HCT116 (cell line): ENCODE data around the gene COMMD1. TPM values are rescaled to one million over a fixed set of nuclear protein-coding genes. Genes with fewer than 3 reads are reported as not detected.

Experiments
- ATAC-seq: fragments of 200-7000 bp; cut with Tn5 transposase; 2 replicates; pipeline ENCODE4 v1.9.1; 2020; ENCODE audit warnings: mild to moderate bottlenecking, moderate library complexity
- BruUV-seq: library from RNA; stranded (reverse); fragments of 400-500 nt; replicated peaks from 2 replicates; lab custom pipeline; 2021; lab: Mats Ljungman, UMichigan
- CTCF ChIA-PET: fragments of 300-600 bp; sonication (Branson Sonifier 250); formaldehyde crosslinking; loops from one replicate; lab custom pipeline; 2021; ENCODE audit warnings: antibody characterized with exemption; lab: Charles Lee
- POLR2A ChIA-PET: fragments of 300-600, 350-600 bp; sonication (Branson Sonifier 250); formaldehyde crosslinking; loops from one replicate; lab custom pipeline; 2021; ENCODE audit warnings: antibody characterized with exemption; lab: Charles Lee
- RAD21 ChIA-PET, 2 experiments: fragments of 300-600 bp; sonication (Branson Sonifier 250); formaldehyde crosslinking; loops; one replicate each; lab custom pipeline; 2023; ENCODE audit warnings: low total read pairs in 2 of 2; ENCODE audit not compliant: uncharacterized antibody in 2 of 2, unreplicated experiment in 2 of 2, low non-redundant PET in 1 of 2; lab: Charles Lee
- DNase-seq: peaks from one replicate; pipeline ENCODE4 v3.0.0-alpha.2; 2010; ENCODE audit warnings: low read depth, low spot score
- H2AFZ ChIP-seq: fragments of 200-600 bp; shearing (Covaris generic), sonication (generic); 2 replicates; pipeline ENCODE4 v1.6.1; 2017; ENCODE audit warnings: low read depth, mixed run types, mixed read lengths, antibody characterized with exemption, low read length; ENCODE audit not compliant: poor library complexity, severe bottlenecking
- H3K27ac ChIP-seq: 2 replicates; pipeline ENCODE4 v1.5.1; 2012; ENCODE audit warnings: low read depth, low read length
- H3K27me3 ChIP-seq: fragments of 200-600 bp; sonication (generic); 2 replicates; pipeline ENCODE4 v1.6.1; 2016; ENCODE audit warnings: mixed run types, low read length, mixed read lengths; ENCODE audit not compliant: insufficient read depth
- H3K36me3 ChIP-seq, 2 experiments: fragments of 200-500 bp in 1 of 2; fragments of 200-600 bp in 1 of 2; sonication (Bioruptor generic) in 1 of 2; sonication (generic) in 1 of 2; 2 replicates each; pipeline versions ENCODE4 v1.5.1 to v1.6.1; 2014 to 2016; ENCODE audit warnings: low read length in 2 of 2, inconsistent platforms in 1 of 2, mixed read lengths in 1 of 2, mixed run types in 1 of 2; ENCODE audit not compliant: insufficient read depth in 2 of 2, control insufficient read depth in 1 of 2
- H3K4me1 ChIP-seq, 2 experiments: fragments of 200-600 bp in 1 of 2; sonication (generic) in 1 of 2; 2 replicates each; pipeline versions ENCODE4 v1.5.1 to v1.6.1; 2012 to 2017; ENCODE audit warnings: low read length in 2 of 2, inconsistent platforms in 1 of 2, mild to moderate bottlenecking in 1 of 2, mixed read lengths in 1 of 2, mixed run types in 1 of 2, moderate library complexity in 1 of 2; ENCODE audit not compliant: insufficient read depth in 2 of 2, control insufficient read depth in 1 of 2
- H3K4me2 ChIP-seq: fragments of 200-600 bp; sonication (generic); 2 replicates; pipeline ENCODE4 v1.6.1; 2017; ENCODE audit warnings: mixed run types, low read length, mixed read lengths
- H3K4me3 ChIP-seq, 2 experiments: fragments of 200-600 bp in 1 of 2; sonication (generic) in 1 of 2; replicated peaks in 1 of 2; 2 replicates each; pipeline ENCODE4 v1.5.1; 2011 to 2016; ENCODE audit warnings: low read length in 2 of 2, control low read depth in 1 of 2, low read depth in 1 of 2, mild to moderate bottlenecking in 1 of 2, mixed read lengths in 1 of 2, mixed run types in 1 of 2
- H3K79me2 ChIP-seq: fragments of 200-600 bp; sonication (generic); 2 replicates; pipeline ENCODE4 v1.6.1; 2017; ENCODE audit warnings: mild to moderate bottlenecking, mixed run types, low read length, moderate library complexity, mixed read lengths; ENCODE audit not compliant: insufficient read depth
- H3K9ac ChIP-seq: fragments of 200-600 bp; sonication (generic); 2 replicates; pipeline ENCODE4 v1.6.1; 2016; ENCODE audit warnings: low read length, mixed read lengths
- H3K9me2 ChIP-seq: fragments of 200-600 bp; sonication (generic), shearing (Covaris generic); 2 replicates; pipeline ENCODE4 v1.6.1; 2017; ENCODE audit warnings: mixed run types, mild to moderate bottlenecking, moderate library complexity; ENCODE audit not compliant: insufficient read depth
- H3K9me3 ChIP-seq, 2 experiments: fragments of 200-500 bp in 1 of 2; fragments of 200-600 bp in 1 of 2; sonication (Bioruptor generic) in 1 of 2; sonication (generic) in 1 of 2; 2 replicates each; pipeline ENCODE4 v1.6.1; 2014 to 2017; ENCODE audit warnings: low read length in 2 of 2, mixed read lengths in 2 of 2, inconsistent platforms in 1 of 2, low read depth in 1 of 2, mild to moderate bottlenecking in 1 of 2, mixed run types in 1 of 2, moderate library complexity in 1 of 2; ENCODE audit not compliant: control insufficient read depth in 1 of 2, insufficient read depth in 1 of 2
- H4K20me1 ChIP-seq: fragments of 200-600 bp; sonication (generic), shearing (Covaris generic); 2 replicates; pipeline ENCODE4 v1.6.1; 2017; ENCODE audit warnings: mixed run types, mild to moderate bottlenecking, moderate library complexity; ENCODE audit not compliant: insufficient read depth
- CEBPB ChIP-seq: IDR thresholded peaks from 2 replicates; pipeline ENCODE4 v1.6.1; 2012; ENCODE audit warnings: low read depth
- EGR1 ChIP-seq: IDR thresholded peaks from 2 replicates; pipeline ENCODE4 v1.6.1; 2012; ENCODE audit warnings: low read depth
- EZH2 ChIP-seq: fragments of 200-600 bp; sonication (generic); IDR thresholded peaks from 2 replicates; pipeline ENCODE4 v1.6.1; 2017; ENCODE audit warnings: antibody characterized with exemption, mixed run types
- EZH2phosphoT487 ChIP-seq: fragments of 200-600 bp; IDR thresholded peaks from 2 replicates; pipeline ENCODE4 v1.6.1; 2018; ENCODE audit warnings: antibody characterized with exemption, borderline replicate concordance
- FOSL1 ChIP-seq: IDR thresholded peaks from 2 replicates; pipeline ENCODE4 v1.6.1; 2012; ENCODE audit warnings: low read depth
- JUND ChIP-seq: IDR thresholded peaks from 2 replicates; pipeline ENCODE4 v1.6.1; 2012
- POLR2A ChIP-seq: IDR thresholded peaks from 2 replicates; pipeline ENCODE4 v1.7.0; 2011; ENCODE audit warnings: borderline replicate concordance; ENCODE audit not compliant: insufficient read depth, insufficient read length; ENCODE audit errors: extremely low read depth
- RAD21 ChIP-seq: IDR thresholded peaks from 2 replicates; pipeline ENCODE4 v1.6.1; 2012; ENCODE audit warnings: low read depth, mild to moderate bottlenecking
- SP1 ChIP-seq: IDR thresholded peaks from 2 replicates; pipeline ENCODE4 v1.6.1; 2012; ENCODE audit warnings: low read depth
- SRF ChIP-seq: IDR thresholded peaks from 2 replicates; pipeline ENCODE4 v1.6.1; 2012; ENCODE audit warnings: low read depth
- TCF7L2 ChIP-seq: IDR thresholded peaks from 2 replicates; pipeline ENCODE4 v1.7.0; 2011; ENCODE audit warnings: borderline replicate concordance, inconsistent platforms; ENCODE audit not compliant: insufficient read depth, insufficient read length; ENCODE audit errors: extremely low read depth
- ZFX ChIP-seq: fragments of 450-650 bp; IDR thresholded peaks from 2 replicates; pipeline ENCODE4 v1.6.1; 2017
- ZNF274 ChIP-seq: fragments of 200-500 bp; sonication (Bioruptor generic); IDR thresholded peaks from 2 replicates; pipeline ENCODE4 v1.6.1; 2014; ENCODE audit warnings: mild to moderate bottlenecking, low read depth, low read length, inconsistent platforms
- intact Hi-C: fragments of 100-400 bp; cut with micrococcal nuclease; formaldehyde crosslinking; loops from 2 replicates; pipeline ENCODE4 v1.10.0; 2022
- total RNA-seq: library from RNA; stranded (reverse); gene quantifications from one replicate; pipeline ENCODE4 v1.2.1, GENCODE V29; 2021; ENCODE audit not compliant: unreplicated experiment
- TF ChIP-seq, protein P1 (sequence below): IDR thresholded peaks from 2 replicates; pipeline ENCODE4 v1.6.1; 2012
- TF ChIP-seq, protein P2 (sequence below): IDR thresholded peaks from 2 replicates; pipeline ENCODE4 v1.6.1; 2012
- TF ChIP-seq, protein P3 (sequence below): IDR thresholded peaks from 2 replicates; pipeline ENCODE4 v1.6.1; 2011; ENCODE audit warnings: mild to moderate bottlenecking, low read length, moderate library complexity; ENCODE audit not compliant: insufficient replicate concordance; ENCODE audit errors: extremely low read depth
- TF ChIP-seq, protein P4 (sequence below), 3 experiments: fragments of 200-600 bp in 1 of 3; sonication (generic) in 1 of 3; IDR thresholded peaks in 2 of 3; conservative IDR thresholded peaks in 1 of 3; 2 replicates each; pipeline ENCODE4 v1.5.1; 2012 to 2017; ENCODE audit warnings: low read depth in 2 of 3, low read length in 2 of 3, antibody characterized with exemption in 1 of 3, borderline replicate concordance in 1 of 3, control low read depth in 1 of 3, mild to moderate bottlenecking in 1 of 3, mixed read lengths in 1 of 3, mixed run types in 1 of 3, moderate library complexity in 1 of 3; ENCODE audit not compliant: insufficient read depth in 1 of 3

The COMMD1 gene
- total RNA-seq, 1 experiment from 2014 or later, result 16.1 TPM

DNA sequence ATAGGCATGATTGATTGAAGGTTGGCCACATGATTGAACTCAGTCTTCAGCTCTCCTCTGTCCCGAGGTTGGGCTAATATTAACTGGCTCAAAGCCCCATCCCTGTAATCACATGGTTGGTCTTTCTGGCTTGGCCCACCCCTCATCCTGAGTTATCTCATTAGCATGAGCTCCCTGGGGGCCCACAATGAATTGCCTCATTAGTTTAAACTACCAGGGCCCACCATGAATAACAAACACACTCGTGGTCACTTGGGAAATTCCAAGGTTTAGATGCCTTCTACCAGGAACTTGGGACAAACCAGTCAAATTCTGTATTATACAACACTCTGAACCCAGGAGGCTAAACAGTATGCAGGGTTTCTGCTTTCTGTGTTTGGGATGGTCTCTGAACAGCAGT lies 168.8 kb downstream of the COMMD1 start:
- ChIA-PET CTCF (no interaction called here), POLR2A (no interaction called here), RAD21 (no interaction called here)
- Histone ChIP-seq H3K9me3 (peaks cover 9 to 12% of the 10 kb centered on the region in 2 experiments; a peak in 3 of 4 replicates), H3K4me2 (no peak overlapping the region), H3K9ac (no peak overlapping the region), H2AFZ (no peak overlapping the region), H3K27ac (no peak overlapping the region), H3K79me2 (no peaks in the 10 kb centered on the region), H3K9me2 (no peaks in the 10 kb centered on the region), H3K4me3 (no peak overlapping the region), H3K27me3 (no peaks in the 10 kb centered on the region), H3K36me3 (no peaks in the 10 kb centered on the region), H4K20me1 (no peaks in the 10 kb centered on the region), H3K4me1 (no peaks in the 10 kb centered on the region)
- no peak for DNase-seq
- ATAC-seq, result no peak
- BruUV-seq, result no TSS peak
- TF ChIP-seq SP1 (no peak), CEBPB (no peak), RAD21 (no peak), POLR2A (no peak), EGR1 (no peak), SRF (no peak)
- TF ChIP-seq, protein P1, sequence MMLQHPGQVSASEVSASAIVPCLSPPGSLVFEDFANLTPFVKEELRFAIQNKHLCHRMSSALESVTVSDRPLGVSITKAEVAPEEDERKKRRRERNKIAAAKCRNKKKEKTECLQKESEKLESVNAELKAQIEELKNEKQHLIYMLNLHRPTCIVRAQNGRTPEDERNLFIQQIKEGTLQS, result no peak
- intact Hi-C loops, result no loop called here

DNA sequence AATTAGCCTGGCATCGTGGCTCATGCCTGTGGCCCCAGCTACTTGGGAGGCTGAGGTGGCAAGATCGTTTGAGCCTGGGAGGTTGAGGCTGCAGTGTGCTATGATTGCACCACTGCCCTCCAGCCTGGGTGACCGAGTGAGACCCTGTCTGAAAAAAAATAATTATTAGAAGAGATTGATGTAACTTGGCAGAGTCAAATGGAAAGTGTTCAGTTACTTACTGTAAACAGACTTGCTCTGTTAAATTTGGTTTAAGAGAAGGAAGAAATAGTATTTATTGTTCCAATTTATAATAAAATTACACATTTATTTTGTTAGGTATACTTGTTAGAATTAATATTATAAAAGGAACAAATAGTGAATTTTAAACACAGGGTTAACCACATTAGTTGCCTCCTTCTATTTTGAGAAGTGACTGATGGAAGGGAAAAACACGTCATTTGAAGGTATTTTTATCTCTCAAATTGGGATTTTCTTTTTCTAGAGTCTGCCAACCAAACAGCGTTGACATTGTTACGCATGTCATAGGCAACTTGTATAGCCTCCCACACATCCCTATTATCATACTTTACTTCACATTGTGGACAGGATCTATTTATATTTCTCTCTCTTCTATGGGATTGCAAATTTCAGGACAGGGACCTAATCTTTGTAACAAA lies 171.6 kb downstream of the COMMD1 start:
- Histone ChIP-seq H3K27me3 (no peaks in the 10 kb centered on the region), H2AFZ (no peak overlapping the region), H4K20me1 (no peaks in the 10 kb centered on the region), H3K4me3 (no peak overlapping the region), H3K27ac (no peak overlapping the region), H3K9me2 (no peaks in the 10 kb centered on the region), H3K4me2 (no peak overlapping the region), H3K4me1 (no peaks in the 10 kb centered on the region), H3K36me3 (no peaks in the 10 kb centered on the region), H3K9me3 (peaks cover 7 to 9% of the 10 kb centered on the region in 2 experiments; a peak in 2 of 4 replicates), H3K79me2 (no peaks in the 10 kb centered on the region), H3K9ac (no peak overlapping the region)
- intact Hi-C loops, result no loop called here
- DNase-seq (no peak), ATAC-seq (no peak)
- RAD21 ChIA-PET, result no interaction called here
- POLR2A ChIA-PET, result no interaction called here
- CTCF ChIA-PET, result no interaction called here
- no TSS peak for BruUV-seq
- TF ChIP-seq, protein P1, result no peak
- TF ChIP-seq, protein P2, sequence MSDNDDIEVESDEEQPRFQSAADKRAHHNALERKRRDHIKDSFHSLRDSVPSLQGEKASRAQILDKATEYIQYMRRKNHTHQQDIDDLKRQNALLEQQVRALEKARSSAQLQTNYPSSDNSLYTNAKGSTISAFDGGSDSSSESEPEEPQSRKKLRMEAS, result no peak
- no peak for TF ChIP-seq FOSL1
- TF ChIP-seq ZFX, result no peak
- TF ChIP-seq ZNF274, result no peak
- TF ChIP-seq, protein P3, sequence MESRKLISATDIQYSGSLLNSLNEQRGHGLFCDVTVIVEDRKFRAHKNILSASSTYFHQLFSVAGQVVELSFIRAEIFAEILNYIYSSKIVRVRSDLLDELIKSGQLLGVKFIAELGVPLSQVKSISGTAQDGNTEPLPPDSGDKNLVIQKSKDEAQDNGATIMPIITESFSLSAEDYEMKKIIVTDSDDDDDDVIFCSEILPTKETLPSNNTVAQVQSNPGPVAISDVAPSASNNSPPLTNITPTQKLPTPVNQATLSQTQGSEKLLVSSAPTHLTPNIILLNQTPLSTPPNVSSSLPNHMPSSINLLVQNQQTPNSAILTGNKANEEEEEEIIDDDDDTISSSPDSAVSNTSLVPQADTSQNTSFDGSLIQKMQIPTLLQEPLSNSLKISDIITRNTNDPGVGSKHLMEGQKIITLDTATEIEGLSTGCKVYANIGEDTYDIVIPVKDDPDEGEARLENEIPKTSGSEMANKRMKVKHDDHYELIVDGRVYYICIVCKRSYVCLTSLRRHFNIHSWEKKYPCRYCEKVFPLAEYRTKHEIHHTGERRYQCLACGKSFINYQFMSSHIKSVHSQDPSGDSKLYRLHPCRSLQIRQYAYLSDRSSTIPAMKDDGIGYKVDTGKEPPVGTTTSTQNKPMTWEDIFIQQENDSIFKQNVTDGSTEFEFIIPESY, result no peak
- TF ChIP-seq JUND, result no peak
- no peak for TF ChIP-seq TCF7L2
- no peak for TF ChIP-seq CEBPB
- no peak for TF ChIP-seq SP1
- TF ChIP-seq, protein P4, sequence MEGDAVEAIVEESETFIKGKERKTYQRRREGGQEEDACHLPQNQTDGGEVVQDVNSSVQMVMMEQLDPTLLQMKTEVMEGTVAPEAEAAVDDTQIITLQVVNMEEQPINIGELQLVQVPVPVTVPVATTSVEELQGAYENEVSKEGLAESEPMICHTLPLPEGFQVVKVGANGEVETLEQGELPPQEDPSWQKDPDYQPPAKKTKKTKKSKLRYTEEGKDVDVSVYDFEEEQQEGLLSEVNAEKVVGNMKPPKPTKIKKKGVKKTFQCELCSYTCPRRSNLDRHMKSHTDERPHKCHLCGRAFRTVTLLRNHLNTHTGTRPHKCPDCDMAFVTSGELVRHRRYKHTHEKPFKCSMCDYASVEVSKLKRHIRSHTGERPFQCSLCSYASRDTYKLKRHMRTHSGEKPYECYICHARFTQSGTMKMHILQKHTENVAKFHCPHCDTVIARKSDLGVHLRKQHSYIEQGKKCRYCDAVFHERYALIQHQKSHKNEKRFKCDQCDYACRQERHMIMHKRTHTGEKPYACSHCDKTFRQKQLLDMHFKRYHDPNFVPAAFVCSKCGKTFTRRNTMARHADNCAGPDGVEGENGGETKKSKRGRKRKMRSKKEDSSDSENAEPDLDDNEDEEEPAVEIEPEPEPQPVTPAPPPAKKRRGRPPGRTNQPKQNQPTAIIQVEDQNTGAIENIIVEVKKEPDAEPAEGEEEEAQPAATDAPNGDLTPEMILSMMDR (IDR thresholded peaks at IDR 0.05 in 2 of 3, conservative IDR thresholded peaks at IDR 0.05 in 1 of 3; ENCODE audit: borderline replicate concordance in 1 of 3, insufficient read depth in 1 of 3, low read depth in 2 of 3, low read length in 2 of 3), result no peak
- no peak for TF ChIP-seq EZH2
- no peak for TF ChIP-seq EZH2phosphoT487
